ENCODE measurements around the gene VMAC.

The VMAC gene

GRCh38 chr19:5907241-5907640 lies 2.6 kb downstream of the VMAC start:
- DNase-seq, result no peak

DNA sequence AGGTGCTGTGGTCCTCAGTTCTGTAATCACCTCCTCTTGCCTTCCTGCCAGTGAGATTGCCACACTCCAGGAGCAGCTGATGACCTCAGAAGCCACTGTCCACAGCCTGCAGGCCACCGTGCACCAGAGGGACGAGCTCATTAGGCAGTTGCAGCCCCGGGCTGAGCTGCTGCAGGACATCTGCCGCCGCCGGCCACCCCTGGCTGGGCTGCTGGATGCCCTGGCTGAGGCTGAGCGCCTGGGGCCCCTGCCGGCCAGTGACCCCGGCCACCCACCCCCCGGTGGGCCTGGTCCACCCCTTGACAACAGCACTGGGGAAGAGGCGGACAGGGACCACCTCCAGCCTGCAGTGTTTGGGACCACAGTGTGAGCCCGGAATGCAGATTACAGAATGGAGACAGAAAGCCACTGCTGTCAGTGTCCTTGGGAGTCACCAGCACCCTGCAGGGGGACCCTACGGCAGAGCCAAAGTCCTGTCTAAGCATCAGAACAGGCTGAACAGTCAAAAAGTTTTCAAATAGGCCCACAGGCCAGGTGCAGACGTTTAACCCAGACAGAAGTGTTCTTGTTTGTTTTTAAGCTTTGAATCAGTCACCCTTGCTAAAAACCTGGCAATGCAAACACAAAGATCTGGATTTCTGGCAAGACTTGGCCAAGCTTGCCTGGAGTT lies 4.2 kb downstream of the VMAC start:
- DNase-seq, result no peak

DNA sequence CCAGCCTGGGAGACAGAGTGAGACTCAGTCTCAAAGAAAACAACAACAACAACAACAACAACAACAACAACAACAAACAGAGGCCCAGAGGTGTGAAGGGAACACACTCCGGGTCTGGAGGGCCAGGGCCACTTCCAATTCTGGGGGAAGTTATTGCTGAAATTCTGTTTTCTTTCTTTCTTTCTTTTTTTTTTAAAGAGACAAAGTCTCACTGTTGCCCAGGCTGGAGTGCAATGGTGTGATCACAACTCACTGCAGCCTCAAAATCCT lies 5.9 kb downstream of the VMAC start:
- no peak for DNase-seq

DNA sequence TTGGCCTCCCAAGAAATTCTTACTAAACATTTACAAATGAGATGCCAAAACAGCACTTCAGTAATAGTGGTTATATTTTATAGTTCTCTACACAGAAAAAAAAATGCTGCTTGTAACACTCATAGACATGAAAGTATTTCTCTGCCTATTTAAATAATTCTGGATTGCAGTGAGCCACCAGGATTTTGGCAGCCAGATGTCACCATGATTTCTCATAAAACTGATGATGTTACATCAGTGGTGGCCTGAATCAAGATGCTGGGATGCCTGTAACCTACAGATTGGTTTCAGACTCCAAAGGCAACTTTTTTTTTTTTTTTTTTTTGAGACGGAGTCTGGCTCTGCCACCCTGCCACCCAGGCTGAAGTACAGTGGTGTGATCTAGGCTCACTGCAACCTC lies 6.7 kb downstream of the VMAC start:
- no peak for DNase-seq

DNA sequence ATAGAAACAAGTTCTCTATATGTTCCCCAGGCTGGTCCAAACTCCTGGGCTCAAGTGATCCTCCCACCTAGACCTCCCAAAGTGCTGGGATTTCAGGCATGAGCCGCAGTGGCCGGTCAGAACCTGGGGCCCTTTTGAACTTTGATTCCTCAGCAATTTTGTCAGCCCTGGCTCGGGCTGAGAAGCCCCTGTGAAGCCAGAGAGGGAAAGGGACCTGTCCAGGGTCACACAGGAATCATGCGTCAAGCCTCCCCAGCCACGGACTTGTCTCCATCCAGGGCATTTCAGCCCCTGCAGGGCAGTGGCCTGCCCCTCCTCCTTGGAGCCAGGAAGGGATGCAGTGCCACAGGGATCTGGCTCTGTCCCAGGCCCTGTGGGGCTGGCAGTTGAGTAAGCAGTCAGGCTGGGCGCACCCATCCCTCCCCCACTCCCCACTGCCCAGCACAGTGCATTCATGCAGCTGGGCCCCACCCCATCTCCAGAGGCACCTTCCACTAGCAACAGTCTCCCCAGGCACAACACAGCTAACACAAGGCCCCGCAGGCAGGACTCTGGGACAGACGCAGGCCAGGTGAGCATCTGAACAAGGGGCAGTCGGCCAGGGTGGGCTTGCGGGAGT lies 9.2 kb downstream of the VMAC start, which contains the start of gene CAPS:
Gene CAPS (plus strand): TSS at position 516 of the 619 bp plus-strand sequence. CDS start 153 bp downstream, outside the sequence.
- DNase-seq, result peak; percentile 42

DNA sequence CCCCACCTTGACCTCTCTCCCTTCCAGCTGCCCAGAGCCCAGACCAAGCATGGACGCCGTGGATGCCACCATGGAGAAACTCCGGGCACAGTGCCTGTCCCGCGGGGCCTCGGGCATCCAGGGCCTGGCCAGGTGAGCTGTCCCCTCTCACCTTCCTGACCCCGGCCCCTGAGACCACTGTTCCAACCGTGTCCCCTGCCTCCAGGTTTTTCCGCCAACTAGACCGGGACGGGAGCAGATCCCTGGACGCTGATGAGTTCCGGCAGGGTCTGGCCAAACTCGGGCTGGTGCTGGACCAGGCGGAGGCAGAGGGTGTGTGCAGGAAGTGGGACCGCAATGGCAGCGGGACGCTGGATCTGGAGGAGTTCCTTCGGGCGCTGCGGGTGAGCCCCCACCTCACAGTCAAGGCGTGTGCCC lies 9.7 kb downstream of the VMAC start:
- DNase-seq, result no peak

DNA sequence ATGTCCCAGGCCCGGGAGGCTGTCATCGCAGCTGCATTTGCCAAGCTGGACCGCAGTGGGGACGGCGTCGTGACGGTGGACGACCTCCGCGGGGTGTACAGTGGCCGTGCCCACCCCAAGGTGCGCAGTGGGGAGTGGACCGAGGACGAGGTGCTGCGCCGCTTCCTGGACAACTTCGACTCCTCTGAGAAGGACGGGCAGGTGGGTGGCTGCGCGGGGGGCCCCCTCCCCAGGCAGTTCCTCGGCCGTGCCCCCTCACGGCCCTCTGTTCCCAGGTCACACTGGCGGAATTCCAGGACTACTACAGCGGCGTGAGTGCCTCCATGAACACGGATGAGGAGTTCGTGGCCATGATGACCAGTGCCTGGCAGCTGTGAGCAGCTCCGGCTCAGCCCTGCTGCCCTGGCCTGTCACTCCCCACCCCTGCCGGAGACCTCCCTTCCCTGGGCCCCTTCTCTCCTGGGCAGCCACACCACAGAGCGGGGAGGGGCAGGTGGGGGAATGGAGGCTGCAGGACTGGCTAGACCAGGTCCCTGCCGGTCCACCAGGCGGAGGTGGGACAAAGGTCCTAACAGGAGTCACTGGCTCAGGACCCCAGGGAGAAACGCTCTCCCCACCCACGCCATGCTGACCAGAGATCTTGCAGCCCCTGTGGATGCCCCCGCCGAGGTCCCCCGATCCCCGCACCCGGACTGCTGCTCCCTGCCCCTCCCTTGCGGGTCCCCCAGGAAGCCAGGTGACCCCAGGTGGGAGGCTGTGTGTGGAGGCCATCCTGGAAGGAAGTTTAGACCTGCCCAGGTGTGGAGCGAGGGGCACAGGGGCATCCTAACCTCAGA lies 10.5 kb downstream of the VMAC start:
- no peak for DNase-seq

GRCh38 chr19:5915782-5916165 lies 11.1 kb downstream of the VMAC start:
- no peak for DNase-seq

DNA sequence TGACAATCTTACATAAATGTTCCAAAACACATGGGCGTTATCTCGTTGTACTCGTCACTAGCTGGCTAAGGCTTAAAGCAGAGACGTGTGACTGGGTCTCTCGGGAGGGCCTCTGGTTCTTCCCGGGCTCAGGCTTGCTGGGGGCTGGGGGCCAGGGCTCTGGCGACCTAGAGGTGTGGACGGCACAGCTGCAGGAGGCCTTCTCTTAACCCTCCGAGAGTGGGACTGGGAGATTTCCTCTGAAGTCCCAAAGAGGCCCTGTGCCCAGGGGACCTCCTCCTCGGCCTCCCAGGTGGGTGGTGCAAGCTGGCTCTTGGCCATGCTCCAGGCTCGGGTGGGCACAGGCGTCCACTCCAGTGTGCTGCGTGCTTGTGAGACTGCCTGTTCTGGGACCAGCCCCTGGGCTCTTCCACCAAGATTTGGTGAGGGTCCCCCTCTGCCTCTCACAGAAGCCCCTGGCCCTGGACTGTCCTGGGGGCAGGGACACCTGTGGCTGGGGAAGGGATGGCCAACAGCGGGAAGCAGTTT lies 11.6 kb downstream of the VMAC start:
- no peak for DNase-seq

DNA sequence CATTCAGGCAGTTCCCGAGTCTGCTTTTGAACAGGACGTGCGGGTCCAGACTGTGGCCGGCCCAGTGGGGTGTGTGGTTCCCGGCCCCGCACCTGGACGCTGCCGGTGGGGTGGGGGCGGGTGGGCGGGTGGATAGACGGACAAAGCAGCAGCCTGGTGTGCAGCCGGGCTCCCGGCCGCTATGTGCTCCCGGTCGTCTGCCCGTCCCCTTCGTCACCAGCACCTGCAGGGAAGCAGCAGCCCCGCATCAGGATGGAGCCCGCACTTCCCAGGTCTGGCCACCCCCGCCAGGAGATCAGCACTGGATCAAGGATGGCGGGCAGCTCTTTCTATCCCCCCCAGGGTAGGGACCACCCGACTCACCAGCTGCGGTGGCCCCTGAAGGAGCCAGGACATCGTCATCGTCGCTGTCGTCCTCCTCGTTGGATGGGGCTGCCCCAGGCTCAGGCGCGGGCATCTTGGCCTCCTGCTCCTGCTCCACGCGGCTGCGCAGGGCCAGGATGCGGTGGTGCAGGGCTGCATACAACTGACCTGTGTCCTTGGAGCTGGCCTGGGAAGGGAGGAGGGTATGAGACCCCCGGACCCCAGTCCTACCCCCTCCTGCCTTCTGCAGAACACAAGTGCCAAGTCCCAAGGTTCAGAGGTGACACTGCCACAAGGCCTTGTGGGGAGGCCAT lies 12.9 kb downstream of the VMAC start:
- DNase-seq, result no peak

GRCh38 chr19:5918463-5919079 lies 13.9 kb downstream of the VMAC start:
- no peak for DNase-seq

DNA sequence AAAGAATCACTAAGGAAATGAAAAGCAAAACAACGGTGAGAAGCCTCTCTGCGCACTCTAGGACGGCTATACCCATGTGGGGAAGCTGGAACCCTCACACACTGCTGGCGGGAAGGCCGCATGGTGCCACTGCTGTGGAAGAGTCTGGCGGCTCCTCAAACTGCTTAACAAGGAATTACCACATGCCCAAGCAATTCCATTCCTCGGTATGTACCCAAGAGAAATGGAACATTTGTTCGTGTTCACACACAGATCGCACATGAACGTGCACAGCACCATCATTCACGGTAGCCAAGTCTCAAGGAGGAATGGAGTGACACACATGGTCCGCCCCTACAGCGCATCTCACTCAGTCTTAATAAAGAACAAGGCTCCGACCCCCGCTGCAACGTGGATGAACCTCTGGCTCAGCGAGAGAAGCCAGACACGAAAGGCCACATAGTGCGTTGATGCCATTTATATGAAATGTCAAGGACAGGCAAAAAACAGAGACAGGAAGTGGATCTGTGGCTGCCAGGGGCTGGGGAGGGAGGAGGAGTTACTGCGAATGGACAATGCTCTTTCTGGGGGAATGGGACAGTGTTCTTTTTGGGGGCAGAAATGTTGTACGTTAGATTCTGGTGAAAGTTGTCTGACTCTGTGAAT lies 17.0 kb downstream of the VMAC start:
- no peak for DNase-seq

DNA sequence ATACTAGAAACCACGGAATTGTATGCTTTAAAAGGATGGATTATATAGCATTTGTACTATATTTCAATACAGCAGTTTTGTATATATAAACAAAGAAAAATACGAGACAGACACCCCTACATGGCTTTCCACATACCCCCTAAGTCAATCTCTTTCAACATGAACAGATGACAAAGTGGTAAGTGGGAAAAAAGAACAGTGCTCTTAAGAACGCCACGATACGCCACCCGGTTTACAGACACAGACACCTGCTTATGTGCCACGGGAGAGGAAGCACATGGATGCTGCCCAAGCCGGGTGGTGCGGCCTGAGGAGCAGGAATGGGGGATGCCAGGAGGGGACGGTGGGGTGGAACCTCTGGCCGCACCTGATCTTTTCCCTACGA lies 17.5 kb downstream of the VMAC start:
- DNase-seq, result no peak

GRCh38 chr19:5923356-5923755 lies 18.7 kb downstream of the VMAC start:
- no peak for DNase-seq

DNA sequence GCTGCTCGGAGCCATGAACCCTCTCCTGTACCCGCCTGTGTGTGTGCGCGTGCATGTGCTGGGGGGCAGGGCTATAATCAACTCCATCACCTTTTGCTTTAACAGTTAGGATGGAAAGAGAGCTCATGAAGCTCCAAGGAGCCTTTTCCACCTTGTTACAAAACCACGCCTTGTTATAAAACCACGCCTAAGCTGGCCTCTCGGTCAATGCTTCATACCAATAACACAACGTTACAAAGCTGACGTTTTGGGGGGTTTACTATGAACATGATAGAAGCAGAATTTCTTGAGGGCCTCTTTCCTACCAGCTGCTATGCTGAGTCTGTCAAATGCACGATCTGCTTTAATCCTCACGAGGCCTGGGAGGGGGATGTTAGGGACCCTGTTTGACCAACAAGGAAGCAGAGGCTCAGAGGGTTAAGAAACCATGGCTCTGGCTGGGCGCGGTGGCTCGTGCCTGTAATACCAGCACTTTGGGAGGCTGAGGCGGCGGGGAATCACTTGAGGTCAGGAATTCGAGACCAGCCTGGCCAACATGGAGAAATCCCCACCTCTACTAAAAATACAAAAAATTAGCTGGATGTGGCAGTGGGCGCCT lies 21.3 kb downstream of the VMAC start:
- no peak for DNase-seq

GRCh38 chr19:5926641-5927440 lies 22.2 kb downstream of the VMAC start:
- no peak for DNase-seq

GRCh38 chr19:5927441-5927821 lies 22.8 kb downstream of the VMAC start:
- no peak for DNase-seq

- no peak for DNase-seq
Measured at GRCh38 chr19:5929179-5929578, 24.5 kb downstream of the VMAC start.

GRCh38 chr19:5929625-5930024 lies 25.0 kb downstream of the VMAC start:
- no peak for DNase-seq

- DNase-seq, result no peak
Measured at GRCh38 chr19:5931251-5931650, 26.6 kb downstream of the VMAC start.

DNA sequence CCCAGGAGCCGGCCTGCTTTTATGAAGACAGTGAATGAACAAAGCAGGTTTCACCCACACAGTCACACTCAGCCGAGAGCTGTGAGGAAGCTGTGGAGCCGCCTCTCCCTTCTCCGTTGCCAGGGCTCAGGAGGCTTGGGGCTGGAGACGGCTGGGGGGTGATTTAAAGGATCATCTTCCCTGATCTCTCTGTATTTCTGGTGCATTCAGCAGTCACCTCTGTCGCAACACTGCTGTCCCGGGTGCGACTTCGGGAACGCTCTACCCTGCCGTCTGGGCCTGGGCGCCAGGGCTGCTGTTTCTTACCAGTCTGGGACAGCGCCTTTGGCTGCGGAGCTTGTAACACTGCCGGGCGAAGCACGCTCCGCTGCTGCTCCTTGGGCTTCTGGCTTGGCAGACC lies 27.5 kb downstream of the VMAC start:
- DNase-seq, result no peak

All from 8988T (cell line).